HG02623 (cell line): Measurements from ENCODE around the gene CALY.
A peak's percentile ranks its signal among the peaks of the same experiment; 100 is the strongest.

Experiments used
- ATAC-seq: cut with Tn5 transposase; IDR thresholded peaks from one replicate; pipeline ENCODE4 v1.9.1; 2021; ENCODE audit warnings: moderate library complexity; ENCODE audit not compliant: unreplicated experiment

CALY gene

DNA sequence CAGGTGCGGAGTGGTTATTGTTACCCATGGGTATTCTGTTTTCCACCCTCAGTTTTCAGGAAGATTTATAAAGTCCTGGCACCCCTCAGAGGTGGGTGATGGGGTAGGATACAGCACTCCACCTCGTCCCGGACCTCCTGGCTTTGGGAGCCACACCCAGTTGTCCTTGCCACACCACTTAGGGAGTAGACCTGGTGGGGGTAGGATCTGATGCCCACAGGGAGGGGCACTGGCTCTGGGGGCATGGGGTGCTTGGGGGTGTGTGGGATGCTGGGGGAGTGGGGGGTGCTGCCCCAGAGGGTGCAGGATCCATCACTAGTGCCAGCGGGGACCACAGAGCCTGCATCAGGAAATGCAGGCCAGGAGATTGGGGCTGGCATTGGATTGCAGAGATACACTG, 23.5 kb downstream of the CALY start:
- ATAC-seq: no peak

GRCh38 chr10:133312769-133313145, 23.9 kb downstream of the CALY start:
- ATAC-seq: no peak

- no peak for ATAC-seq
Measured at GRCh38 chr10:133312016-133312768, 24.5 kb downstream of the CALY start.

GRCh38 chr10:133311570-133311969, 25.1 kb downstream of the CALY start:
- no peak for ATAC-seq

DNA sequence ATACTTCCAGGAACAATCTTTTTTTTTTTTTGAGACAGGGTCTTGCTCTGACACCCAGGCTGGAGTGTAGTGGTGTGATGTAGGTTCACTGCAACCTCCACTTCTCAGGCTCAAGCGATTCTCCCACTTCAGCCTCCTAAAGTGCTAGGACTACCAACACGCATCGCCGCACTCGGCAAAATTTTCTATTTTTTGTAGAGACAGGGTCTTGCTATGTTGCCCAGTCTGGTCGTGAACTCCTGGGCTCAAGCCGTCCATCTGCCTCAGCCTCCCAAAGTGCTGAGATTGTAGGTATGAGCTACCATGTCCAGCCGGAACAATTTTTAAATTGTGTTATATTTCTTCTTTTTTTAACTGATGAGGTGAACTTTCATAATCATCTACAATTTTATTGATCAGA, 25.9 kb downstream of the CALY start:
- ATAC-seq: no peak

- ATAC-seq: no peak
Measured at GRCh38 chr10:133310399-133310755, 26.3 kb downstream of the CALY start.

- ATAC-seq: no peak
Measured at GRCh38 chr10:133309720-133310398, 26.8 kb downstream of the CALY start.

DNA sequence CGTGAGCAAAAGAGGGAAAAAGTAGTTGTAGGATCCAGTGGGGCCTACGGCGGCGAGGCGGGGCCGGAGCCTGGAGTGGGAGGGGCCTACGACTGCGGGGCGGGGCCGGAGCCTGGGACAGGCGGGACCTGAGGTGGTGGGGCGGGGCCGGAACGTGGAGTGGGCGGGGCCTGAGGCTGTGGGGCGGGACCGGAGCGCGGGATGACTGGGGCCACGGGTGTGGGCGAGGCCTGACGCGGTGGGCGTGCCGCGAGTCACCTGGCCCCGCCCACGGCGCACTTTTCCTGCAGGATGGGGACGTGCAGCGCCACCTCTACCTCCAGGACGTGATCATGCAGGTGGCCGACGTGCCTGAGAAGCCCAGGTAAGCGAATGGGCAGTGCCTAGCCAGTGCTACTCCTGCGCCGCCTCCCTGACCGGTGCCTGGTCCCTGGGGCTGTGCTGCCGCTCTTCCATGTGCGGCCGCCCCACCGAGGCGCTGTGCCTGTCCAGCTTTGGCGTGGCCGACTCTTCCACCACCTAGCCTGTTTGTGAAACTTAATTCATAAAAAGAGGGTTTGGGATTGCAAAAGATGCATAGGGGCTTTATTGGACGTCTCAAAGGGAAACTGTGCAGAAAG, 27.5 kb downstream of the CALY start:
- ATAC-seq: peak; percentile 65

DNA sequence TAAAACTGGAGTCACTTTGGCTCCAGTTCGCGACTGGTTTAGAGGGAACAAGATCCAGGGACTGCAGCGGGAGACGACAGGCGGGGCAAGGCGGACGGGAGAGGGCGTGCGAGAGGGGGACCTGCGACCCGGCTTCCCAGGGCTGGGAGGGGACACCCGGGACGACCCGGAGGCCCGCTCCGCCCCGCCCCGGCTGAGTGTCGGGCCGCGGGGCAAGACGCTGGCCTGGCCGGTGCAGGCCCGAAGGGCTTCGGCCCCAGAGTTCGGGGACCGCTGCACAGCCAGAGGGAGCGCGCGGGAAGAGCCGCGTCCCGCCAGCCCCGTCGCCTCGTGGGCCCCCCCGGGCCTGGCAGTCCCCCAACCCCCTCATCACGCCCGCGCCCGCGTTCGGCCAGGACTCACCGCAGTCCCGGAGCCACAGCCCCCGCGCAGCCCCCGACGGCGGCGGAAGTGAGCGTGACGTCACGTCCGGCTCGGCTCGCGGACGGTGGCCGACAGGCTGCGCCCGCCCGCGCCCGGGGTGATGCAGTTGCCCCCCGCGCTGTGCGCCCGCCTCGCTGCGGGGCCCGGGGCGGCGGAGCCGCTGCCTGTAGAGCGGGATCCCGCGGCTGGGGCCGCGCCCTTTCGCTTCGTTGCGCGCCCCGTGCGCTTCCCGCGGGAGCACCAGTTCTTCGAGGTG, 28.1 kb downstream of the CALY start, which contains the start of the genes TUBGCP2 and ZNF511:
TSS of gene TUBGCP2 (minus strand) at position 452 of the 679 bp plus-strand sequence. CDS start 5,931 bp downstream, outside the sequence.
TSS of gene ZNF511 (plus strand) at position 494 of the 679 bp plus-strand sequence. CDS start at position 524, 30 bp downstream.
- ATAC-seq: peak; percentile 70

- peak; percentile 41 for ATAC-seq
Measured at GRCh38 chr10:133307776-133308420, 28.8 kb downstream of the CALY start.

DNA sequence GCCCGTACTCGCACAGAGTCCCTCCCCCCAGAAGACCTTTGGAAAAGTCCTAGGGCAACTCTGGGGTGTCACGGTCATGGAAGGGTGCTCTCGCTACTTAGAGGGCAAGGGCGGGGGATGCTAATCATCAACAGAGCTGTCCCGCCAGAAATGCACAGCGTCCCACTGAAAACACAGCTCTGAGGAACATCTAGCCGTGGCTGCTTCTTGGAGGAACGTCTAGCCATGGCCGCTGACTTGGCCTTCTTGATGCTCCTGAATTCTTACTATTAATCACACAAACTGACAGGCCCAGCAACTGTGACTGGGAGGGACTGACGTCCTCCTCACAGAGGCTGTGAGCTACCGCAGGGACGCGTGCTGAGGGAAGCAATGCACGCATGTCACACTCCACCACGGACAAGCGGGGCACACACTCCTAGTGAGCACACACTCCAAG, 29.7 kb downstream of the CALY start:
- no peak for ATAC-seq

- ATAC-seq: no peak
Measured at GRCh38 chr10:133306097-133306476, 30.6 kb downstream of the CALY start.

- ATAC-seq: no peak
Measured at GRCh38 chr10:133303206-133303605, 33.5 kb downstream of the CALY start.

- no peak for ATAC-seq
Measured at GRCh38 chr10:133302230-133302629, 34.5 kb downstream of the CALY start.

GRCh38 chr10:133299738-133300137, 37.0 kb downstream of the CALY start:
- ATAC-seq: no peak

DNA sequence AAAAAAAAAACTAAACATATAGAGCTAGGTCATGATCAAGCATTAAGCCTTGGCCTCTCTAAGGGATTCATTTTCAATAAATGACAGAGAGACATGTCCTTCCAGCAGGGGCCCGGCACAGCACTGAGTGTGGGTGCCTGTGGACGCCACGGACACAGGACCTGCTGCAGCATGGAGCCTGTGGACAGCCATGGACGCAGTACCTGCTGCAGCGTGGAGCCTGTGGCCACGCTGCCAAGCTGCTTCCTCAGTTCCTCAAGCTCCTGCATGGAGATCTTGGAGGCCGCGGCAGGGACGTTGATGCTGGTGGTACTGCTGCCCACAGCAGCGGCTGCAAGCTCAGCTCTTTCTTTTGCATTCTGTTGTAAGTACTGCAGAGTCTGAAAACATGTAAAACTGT, 37.5 kb downstream of the CALY start:
- no peak for ATAC-seq

- no peak for ATAC-seq
Measured at GRCh38 chr10:133298466-133298865, 38.2 kb downstream of the CALY start.

DNA sequence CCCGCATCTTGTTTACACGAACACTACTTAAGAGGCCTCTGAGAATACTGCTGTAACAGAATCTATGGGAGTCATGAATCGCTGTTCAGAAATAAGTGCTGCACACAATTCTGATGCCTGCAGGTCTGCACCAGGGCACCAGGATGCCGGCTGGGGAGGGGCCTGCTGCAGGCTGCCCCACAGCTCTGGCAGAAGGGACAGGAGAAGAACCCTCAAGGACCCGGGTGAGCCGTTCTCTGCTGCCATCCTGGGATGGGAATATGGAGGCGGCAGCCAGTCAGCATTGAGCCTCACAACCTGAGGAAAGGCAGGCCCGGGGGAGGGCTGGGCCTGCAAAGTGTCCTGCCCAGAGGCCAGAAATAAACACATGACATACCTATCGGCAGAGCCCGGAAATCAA, 39.2 kb downstream of the CALY start:
- no peak for ATAC-seq

- ATAC-seq: no peak
Measured at GRCh38 chr10:133295426-133296320, 41.0 kb downstream of the CALY start.

DNA sequence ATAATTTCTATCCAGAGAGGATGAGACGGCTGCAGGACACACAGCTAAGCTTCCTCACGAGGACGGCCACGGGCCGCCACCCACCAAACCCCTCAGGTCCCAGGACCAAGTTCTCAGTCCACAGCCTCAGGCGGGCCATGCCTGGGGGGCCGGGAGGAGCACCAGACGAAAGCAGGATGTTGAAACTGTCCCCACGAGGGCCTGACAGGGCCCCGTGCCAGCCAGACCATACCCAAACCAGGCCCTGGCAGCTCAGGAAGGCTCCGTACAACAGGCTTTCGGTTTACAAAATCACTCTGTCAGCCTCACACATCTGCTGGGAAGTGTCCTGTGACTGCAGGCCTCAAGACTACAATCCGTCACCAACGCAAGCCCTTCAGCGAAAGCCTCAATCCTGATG, 42.5 kb downstream of the CALY start:
- no peak for ATAC-seq
